Duodenal mucosa (tissue), 2 donors: Measurements from ENCODE around the gene ACBD6.

Source experiments
- H3K27ac ChIP-seq: one replicate; pipeline ENCODE4 v1.7.0; 2013; ENCODE audit warnings: low read depth, low read length
- H3K27me3 ChIP-seq, 2 donors: one replicate each; pipeline ENCODE4 v1.7.0; 2013; ENCODE audit warnings: low read length in 2 of 2, control low read depth in 1 of 2; ENCODE audit not compliant: insufficient read depth in 2 of 2, control insufficient read depth in 1 of 2
- H3K36me3 ChIP-seq, 2 donors: one replicate each; pipeline ENCODE4 v1.7.0; 2013; ENCODE audit warnings: low read length in 2 of 2, control low read depth in 1 of 2; ENCODE audit not compliant: insufficient read depth in 2 of 2, control insufficient read depth in 1 of 2
- H3K4me1 ChIP-seq, 2 donors: one replicate each; pipeline ENCODE4 v1.7.0; 2013; ENCODE audit warnings: low read length in 2 of 2, control low read depth in 1 of 2; ENCODE audit not compliant: insufficient read depth in 2 of 2, control insufficient read depth in 1 of 2
- H3K4me3 ChIP-seq, 2 donors: one replicate each; pipeline ENCODE4 v1.7.0; 2013; ENCODE audit warnings: low read length in 2 of 2, low read depth in 1 of 2
- H3K9ac ChIP-seq, 2 donors: one replicate each; pipeline ENCODE4 v1.7.0; 2013; ENCODE audit warnings: low read length in 2 of 2, low read depth in 1 of 2
- H3K9me3 ChIP-seq, 2 donors: one replicate each; pipeline ENCODE4 v1.7.0; 2013; ENCODE audit warnings: low read length in 2 of 2, control low read depth in 1 of 2; ENCODE audit not compliant: control insufficient read depth in 1 of 2

The ACBD6 gene

GRCh38 chr1:180267761-180268555 lies 234.4 kb downstream of the ACBD6 start:
- H3K4me3 ChIP-seq: no peak overlapping the region
- H3K27me3 ChIP-seq: peaks cover 4 to 10% of the 10 kb centered on the region in 2 donors
- no peak overlapping the region for H3K27ac ChIP-seq
- H3K4me1 ChIP-seq: peaks cover 19 to 24% of the 10 kb centered on the region in 2 donors
- H3K9ac ChIP-seq: no peak overlapping the region
- no peaks in the 10 kb centered on the region for H3K36me3 ChIP-seq
- H3K9me3 ChIP-seq: no peaks in the 10 kb centered on the region

GRCh38 chr1:180267211-180267561 lies 235.2 kb downstream of the ACBD6 start:
- H3K9me3 ChIP-seq: no peaks in the 10 kb centered on the region
- H3K36me3 ChIP-seq: no peaks in the 10 kb centered on the region
- H3K9ac ChIP-seq: no peak overlapping the region
- H3K27me3 ChIP-seq: peaks cover 5 to 12% of the 10 kb centered on the region in 2 donors
- peaks cover 19 to 24% of the 10 kb centered on the region in 2 donors for H3K4me1 ChIP-seq
- H3K4me3 ChIP-seq: no peak overlapping the region
- no peak overlapping the region for H3K27ac ChIP-seq

GRCh38 chr1:180266275-180267210 lies 235.8 kb downstream of the ACBD6 start:
- H3K4me1 ChIP-seq: peaks cover 15 to 23% of the 10 kb centered on the region in 2 donors
- no peak overlapping the region for H3K27ac ChIP-seq
- H3K36me3 ChIP-seq: no peaks in the 10 kb centered on the region
- H3K4me3 ChIP-seq: no peak overlapping the region
- peaks cover 5 to 12% of the 10 kb centered on the region in 2 donors for H3K27me3 ChIP-seq
- H3K9me3 ChIP-seq: no peaks in the 10 kb centered on the region
- H3K9ac ChIP-seq: no peak overlapping the region

- peaks cover 8 to 17% of the 10 kb centered on the region in 2 donors for H3K4me1 ChIP-seq
- no peak overlapping the region for H3K4me3 ChIP-seq
- H3K27ac ChIP-seq: no peak overlapping the region
- H3K9ac ChIP-seq: no peak overlapping the region
- H3K9me3 ChIP-seq: no peaks in the 10 kb centered on the region
- H3K27me3 ChIP-seq: peaks cover 7 to 12% of the 10 kb centered on the region in 2 donors
- no peaks in the 10 kb centered on the region for H3K36me3 ChIP-seq
Observed at GRCh38 chr1:180265871-180266270, 236.5 kb downstream of the ACBD6 start.

GRCh38 chr1:180265201-180265600 lies 237.2 kb downstream of the ACBD6 start:
- peaks cover 2 to 10% of the 10 kb centered on the region in 2 donors for H3K4me1 ChIP-seq
- no peak overlapping the region for H3K9ac ChIP-seq
- peaks cover 12 to 13% of the 10 kb centered on the region in 2 donors for H3K27me3 ChIP-seq
- H3K36me3 ChIP-seq: no peaks in the 10 kb centered on the region
- H3K9me3 ChIP-seq: no peaks in the 10 kb centered on the region
- H3K27ac ChIP-seq: no peak overlapping the region
- H3K4me3 ChIP-seq: no peak overlapping the region

GRCh38 chr1:180264595-180264994 lies 237.8 kb downstream of the ACBD6 start:
- Histone ChIP-seq H3K27ac (no peak overlapping the region), H3K4me3 (no peak overlapping the region), H3K36me3 (no peaks in the 10 kb centered on the region), H3K9me3 (no peaks in the 10 kb centered on the region), H3K4me1 (peaks cover 0 to 4% of the 10 kb centered on the region in 2 donors), H3K9ac (no peak overlapping the region), H3K27me3 (peaks cover 12 to 19% of the 10 kb centered on the region in 2 donors)

- no peak overlapping the region for H3K27ac ChIP-seq
- H3K9me3 ChIP-seq: no peaks in the 10 kb centered on the region
- no peaks in the 10 kb centered on the region for H3K36me3 ChIP-seq
- H3K4me1 ChIP-seq: no peaks in the 10 kb centered on the region
- H3K9ac ChIP-seq: no peak overlapping the region
- H3K27me3 ChIP-seq: peaks cover 18 to 32% of the 10 kb centered on the region in 2 donors
- H3K4me3 ChIP-seq: no peak overlapping the region
Observed at GRCh38 chr1:180262628-180263488, 239.5 kb downstream of the ACBD6 start.

GRCh38 chr1:180261524-180262155 lies 240.7 kb downstream of the ACBD6 start:
- Histone ChIP-seq H3K4me3 (no peak overlapping the region), H3K27ac (no peak overlapping the region), H3K27me3 (peaks cover 18 to 36% of the 10 kb centered on the region in 2 donors), H3K9ac (no peak overlapping the region), H3K36me3 (no peaks in the 10 kb centered on the region), H3K4me1 (no peaks in the 10 kb centered on the region), H3K9me3 (no peaks in the 10 kb centered on the region)

- Histone ChIP-seq H3K4me3 (no peak overlapping the region), H3K27ac (no peak overlapping the region), H3K9ac (no peak overlapping the region), H3K36me3 (no peaks in the 10 kb centered on the region), H3K9me3 (no peaks in the 10 kb centered on the region), H3K27me3 (peaks cover 18 to 40% of the 10 kb centered on the region in 2 donors), H3K4me1 (no peaks in the 10 kb centered on the region)
Observed at GRCh38 chr1:180261030-180261429, 241.3 kb downstream of the ACBD6 start.
